ACC112 (cell line): ENCODE measurements around the gene TREML2.

ENCODE experiments used
- H2AFZ ChIP-seq: fragments of 200-600 bp; sonication (generic); one replicate; pipeline ENCODE4 v1.6.0; 2017; ENCODE audit warnings: antibody characterized with exemption, low read length; ENCODE audit not compliant: unreplicated experiment
- H3K27ac ChIP-seq: fragments of 200-600 bp; sonication (generic); 2 replicates; pipeline ENCODE4 v1.5.1; 2014; ENCODE audit warnings: low read depth, mild to moderate bottlenecking, antibody characterized with exemption, low read length, moderate library complexity
- H3K27me3 ChIP-seq: fragments of 200-600 bp; sonication (generic); 2 replicates; pipeline ENCODE4 v1.6.1; 2014; ENCODE audit warnings: mild to moderate bottlenecking, antibody characterized with exemption, low read length, moderate library complexity, mixed read lengths; ENCODE audit not compliant: insufficient read depth
- H3K36me3 ChIP-seq: fragments of 200-600 bp; sonication (generic); 2 replicates; pipeline ENCODE4 v1.6.1; 2016; ENCODE audit warnings: mild to moderate bottlenecking, antibody characterized with exemption, low read length, moderate library complexity, mixed read lengths; ENCODE audit not compliant: insufficient read depth
- H3K4me1 ChIP-seq: fragments of 200-600 bp; sonication (generic); one replicate; pipeline ENCODE4 v1.6.1; 2016; ENCODE audit warnings: low read length, mixed read lengths; ENCODE audit not compliant: insufficient read depth, unreplicated experiment, control insufficient read depth
- H3K4me3 ChIP-seq: fragments of 200-600 bp; sonication (generic); 2 replicates; pipeline ENCODE4 v1.5.1; 2014; ENCODE audit warnings: mild to moderate bottlenecking, low read depth, low read length
- H3K79me2 ChIP-seq: fragments of 200-600 bp; sonication (generic); one replicate; pipeline ENCODE4 v1.6.0; 2016; ENCODE audit warnings: low read length; ENCODE audit not compliant: control insufficient read depth, unreplicated experiment, insufficient read depth

TREML2 gene

DNA sequence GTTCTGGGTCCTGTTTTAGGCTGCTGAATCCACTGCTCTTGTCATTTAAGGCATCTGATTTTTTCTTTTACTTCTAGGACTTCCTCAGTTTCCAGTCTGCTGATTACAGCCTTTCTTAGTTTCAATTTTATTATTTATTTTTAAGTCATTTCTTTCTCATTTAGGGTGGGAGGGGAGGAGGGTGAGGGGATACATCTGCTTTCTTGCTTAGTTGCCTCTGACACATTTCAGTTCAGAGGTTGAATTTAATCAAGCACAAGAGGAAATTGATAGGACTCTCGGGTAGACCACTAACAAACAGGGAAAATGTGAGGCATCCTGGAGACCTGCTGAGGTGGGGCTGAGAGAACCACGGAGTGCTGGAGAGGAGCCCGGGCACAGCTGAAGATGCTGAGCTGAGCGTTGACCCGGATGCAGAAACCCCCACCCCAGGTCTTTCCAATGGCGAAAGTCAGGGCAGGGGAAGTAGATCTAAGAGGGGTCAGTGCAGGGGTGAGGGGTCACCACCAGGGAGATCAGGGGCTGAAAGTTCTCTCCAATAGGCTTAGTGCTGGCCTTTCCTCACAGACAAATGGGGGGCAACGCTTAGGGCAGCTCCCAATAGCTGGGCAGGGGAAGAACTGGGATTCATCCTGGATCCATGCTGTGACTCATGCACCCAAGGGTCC lies 7.6 kb upstream of the TREML2 start:
- no peaks in the 10 kb centered on the region for H3K4me1 ChIP-seq
- H2AFZ ChIP-seq, result no peak overlapping the region
- H3K27me3 ChIP-seq, result peaks cover 53% of the 10 kb centered on the region
- no peak overlapping the region for H3K27ac ChIP-seq
- H3K36me3 ChIP-seq, result no peaks in the 10 kb centered on the region
- no peak overlapping the region for H3K4me3 ChIP-seq
- no peaks in the 10 kb centered on the region for H3K79me2 ChIP-seq

DNA sequence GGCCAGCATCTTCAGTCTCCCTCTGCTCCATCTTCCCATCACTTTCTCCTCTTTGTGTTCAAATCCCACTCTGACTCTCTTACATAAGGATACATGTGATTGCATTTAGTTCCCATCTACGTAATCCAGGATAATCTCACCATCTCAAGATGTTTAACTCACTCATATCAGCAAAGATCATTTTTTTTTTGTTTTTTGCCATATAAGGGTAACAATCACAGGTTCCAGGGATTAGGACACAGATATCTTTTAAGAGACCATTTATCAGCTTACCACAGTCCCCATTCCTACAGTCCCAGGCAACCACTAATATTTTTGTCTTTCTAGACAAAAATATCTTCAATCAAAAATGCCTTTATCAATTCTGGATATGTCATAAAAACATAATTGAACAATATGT lies 3.2 kb upstream of the TREML2 start:
- Histone ChIP-seq H3K36me3 (no peaks in the 10 kb centered on the region), H3K79me2 (no peaks in the 10 kb centered on the region), H3K27me3 (peaks cover 32% of the 10 kb centered on the region), H3K4me3 (no peak overlapping the region), H2AFZ (no peak overlapping the region), H3K27ac (no peak overlapping the region), H3K4me1 (no peaks in the 10 kb centered on the region)

GRCh38 chr6:41201764-41202173 lies 820 bp upstream of the TREML2 start:
- H3K4me1 ChIP-seq, result no peaks in the 10 kb centered on the region
- H3K79me2 ChIP-seq, result no peaks in the 10 kb centered on the region
- no peaks in the 10 kb centered on the region for H3K36me3 ChIP-seq
- H3K4me3 ChIP-seq, result no peak overlapping the region
- H3K27ac ChIP-seq, result no peak overlapping the region
- peaks cover 44% of the 10 kb centered on the region for H3K27me3 ChIP-seq
- H2AFZ ChIP-seq, result no peak overlapping the region

GRCh38 chr6:41200296-41200900 lies 551 bp downstream of the TREML2 start:
- H3K79me2 ChIP-seq, result no peaks in the 10 kb centered on the region
- H2AFZ ChIP-seq, result no peak overlapping the region
- H3K36me3 ChIP-seq, result no peaks in the 10 kb centered on the region
- peaks cover 48% of the 10 kb centered on the region for H3K27me3 ChIP-seq
- no peaks in the 10 kb centered on the region for H3K4me1 ChIP-seq
- H3K4me3 ChIP-seq, result no peak overlapping the region
- no peak overlapping the region for H3K27ac ChIP-seq

DNA sequence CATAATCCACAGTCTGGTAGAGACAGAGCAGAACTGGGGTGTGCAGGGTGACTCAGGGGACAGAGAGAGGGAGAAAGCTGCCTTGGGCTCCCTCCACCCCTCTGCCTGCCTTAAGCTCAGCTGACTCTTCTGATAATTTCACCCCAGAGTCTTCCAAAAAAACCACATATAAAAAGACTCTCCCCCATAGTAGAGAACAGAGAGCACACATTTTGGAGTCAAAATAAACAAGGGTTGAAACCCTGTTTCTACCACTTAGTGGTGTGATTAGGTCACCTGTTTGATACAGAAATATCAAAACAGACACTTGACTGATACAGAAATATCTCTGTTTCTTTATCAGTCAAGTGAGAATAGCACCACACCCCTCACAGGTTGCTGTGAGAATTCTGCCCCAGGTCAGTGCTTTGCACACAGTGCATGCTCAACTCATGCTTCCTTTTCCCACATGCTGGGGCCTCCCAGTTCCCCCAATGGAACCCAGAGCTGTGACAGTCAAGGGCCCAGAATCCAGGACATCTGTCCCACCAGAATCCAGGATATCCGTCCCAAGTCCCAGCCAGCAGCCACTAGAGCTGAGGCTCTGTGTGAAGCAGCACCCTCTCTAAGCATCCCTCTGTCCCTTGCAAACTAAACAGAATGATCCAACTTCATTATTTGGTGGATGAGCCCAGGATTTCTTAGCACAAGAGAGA lies 1.2 kb downstream of the TREML2 start:
- H3K27ac ChIP-seq, result no peak overlapping the region
- H3K4me3 ChIP-seq, result no peak overlapping the region
- H2AFZ ChIP-seq, result no peak overlapping the region

DNA sequence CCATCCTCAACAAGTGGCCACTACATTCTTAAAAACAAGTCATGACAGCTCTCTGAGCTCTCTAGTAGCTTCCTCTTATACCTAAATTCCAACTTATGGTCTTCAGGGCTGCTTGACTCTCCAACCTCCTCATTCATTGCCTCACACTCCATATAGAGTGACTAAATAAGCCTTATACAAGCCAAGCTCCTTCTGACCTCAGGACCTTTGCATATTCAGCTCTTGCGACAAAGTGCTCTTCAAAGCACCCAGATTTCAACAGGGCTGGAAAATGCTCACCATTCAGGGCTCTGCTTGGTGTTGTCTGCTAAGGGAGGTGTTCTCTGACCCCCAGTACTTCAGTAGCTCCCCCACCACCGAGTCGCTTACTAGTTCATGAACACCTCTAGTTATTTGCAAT lies 3.7 kb downstream of the TREML2 start:
- H3K79me2 ChIP-seq, result no peaks in the 10 kb centered on the region
- no peaks in the 10 kb centered on the region for H3K4me1 ChIP-seq
- no peak overlapping the region for H3K4me3 ChIP-seq
- no peaks in the 10 kb centered on the region for H3K36me3 ChIP-seq
- no peak overlapping the region for H2AFZ ChIP-seq
- H3K27ac ChIP-seq, result no peak overlapping the region
- peaks cover 57% of the 10 kb centered on the region for H3K27me3 ChIP-seq

More for the DNA sequence above, 1.2 kb downstream of the TREML2 start:
- Histone ChIP-seq H3K4me1 (no peaks in the 10 kb centered on the region), H3K27me3 (peaks cover 48% of the 10 kb centered on the region), H3K79me2 (no peaks in the 10 kb centered on the region), H3K36me3 (no peaks in the 10 kb centered on the region)

DNA sequence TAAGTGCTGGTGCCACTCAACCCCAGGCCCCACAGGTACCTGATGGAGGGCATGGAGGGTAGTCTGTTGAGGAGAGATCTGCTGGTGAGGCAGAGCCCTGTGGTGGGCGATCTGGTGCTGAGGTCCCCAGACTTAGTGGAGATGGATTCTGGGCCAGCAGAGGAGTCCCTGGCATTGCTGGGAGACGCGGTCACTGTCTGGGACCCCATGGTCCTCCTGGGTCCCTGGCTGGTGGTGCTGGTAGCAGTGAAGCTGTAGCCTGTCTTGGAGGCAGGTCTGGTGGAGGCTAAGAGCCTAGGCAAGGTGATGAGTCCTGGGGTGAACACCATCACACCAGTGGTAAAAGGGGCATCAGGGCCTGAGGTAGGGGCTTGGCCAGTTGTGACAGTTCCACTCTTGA lies 6.6 kb downstream of the TREML2 start:
- Histone ChIP-seq H3K27me3 (peaks cover 75% of the 10 kb centered on the region), H3K4me3 (no peak overlapping the region), H3K27ac (no peak overlapping the region), H3K79me2 (no peaks in the 10 kb centered on the region), H2AFZ (no peak overlapping the region), H3K4me1 (no peaks in the 10 kb centered on the region), H3K36me3 (no peaks in the 10 kb centered on the region)

DNA sequence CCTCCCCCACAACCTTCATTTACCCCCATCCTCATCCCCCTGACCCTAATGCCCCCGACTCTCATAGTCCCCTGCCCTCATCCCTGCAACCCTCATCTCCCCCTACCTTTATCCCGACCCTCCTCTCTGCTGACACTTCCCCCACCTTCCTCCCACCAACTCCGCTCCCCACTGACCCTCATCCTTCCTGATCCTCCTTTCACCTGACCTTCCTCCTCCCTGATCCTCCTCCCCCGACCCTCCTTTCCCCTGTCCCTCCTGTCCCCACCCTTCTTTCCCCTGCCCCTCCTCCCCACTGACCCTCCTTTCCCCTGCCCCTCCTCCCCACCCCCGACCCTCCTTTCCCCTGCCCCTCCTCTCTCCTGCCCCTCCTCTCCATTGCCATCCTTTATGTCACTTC lies 7.1 kb downstream of the TREML2 start:
- Histone ChIP-seq H3K36me3 (no peaks in the 10 kb centered on the region), H3K27ac (no peak overlapping the region), H3K27me3 (peaks cover 76% of the 10 kb centered on the region), H2AFZ (no peak overlapping the region), H3K79me2 (no peaks in the 10 kb centered on the region), H3K4me3 (no peak overlapping the region), H3K4me1 (no peaks in the 10 kb centered on the region)

- no peaks in the 10 kb centered on the region for H3K79me2 ChIP-seq
- no peak overlapping the region for H2AFZ ChIP-seq
- H3K4me1 ChIP-seq, result no peaks in the 10 kb centered on the region
- H3K27ac ChIP-seq, result no peak overlapping the region
- H3K27me3 ChIP-seq, result peaks cover 80% of the 10 kb centered on the region
- no peak overlapping the region for H3K4me3 ChIP-seq
- H3K36me3 ChIP-seq, result no peaks in the 10 kb centered on the region
Measured at GRCh38 chr6:41193171-41193734, 7.7 kb downstream of the TREML2 start.

GRCh38 chr6:41191569-41191968 lies 9.4 kb downstream of the TREML2 start:
- Histone ChIP-seq H2AFZ (no peak overlapping the region), H3K27ac (no peak overlapping the region), H3K27me3 (peaks cover 68% of the 10 kb centered on the region), H3K79me2 (no peaks in the 10 kb centered on the region), H3K36me3 (no peaks in the 10 kb centered on the region), H3K4me3 (no peak overlapping the region), H3K4me1 (no peaks in the 10 kb centered on the region)
